Spleen (tissue), 7 donors: ENCODE data around the gene DDX43.
A peak's percentile ranks its signal among the peaks of the same experiment; 100 is the strongest.

Source experiments
- POLR2A ChIP-seq, 3 donors: fragments of 450-650 bp; IDR thresholded peaks; one replicate each; pipeline ENCODE4 v1.5.1; 2017; ENCODE audit warnings: antibody characterized with exemption in 3 of 3, mild to moderate bottlenecking in 1 of 3
- POLR2AphosphoS5 ChIP-seq, 3 donors: sonication (generic); formaldehyde crosslinking; IDR thresholded peaks; one replicate each; pipeline ENCODE4 v1.5.1; 2017; ENCODE audit warnings: antibody characterized with exemption in 3 of 3
- TF ChIP-seq, protein P1 (sequence below), 11 experiments: fragments of 200-600 bp in 7 of 11; fragments of 450-650 bp in 4 of 11; sonication (generic) in 4 of 11; IDR thresholded peaks in 8 of 11; conservative IDR thresholded peaks in 3 of 11; 1 replicate in 7 of 11; 2 replicates in 4 of 11; pipeline versions ENCODE4 v1.4.0 to v1.8.0; 2016 to 2021; ENCODE audit warnings: antibody characterized with exemption in 11 of 11, inconsistent platforms in 4 of 11, mild to moderate bottlenecking in 1 of 11
- donor health status: DM: no; HTN: no; CAD: no; lungs with moderate emphysema.
- donor health status: DM: no; HTN: no; CAD: no.
- donor health status: DM: no; HTN: no; CAD: no.

DNA sequence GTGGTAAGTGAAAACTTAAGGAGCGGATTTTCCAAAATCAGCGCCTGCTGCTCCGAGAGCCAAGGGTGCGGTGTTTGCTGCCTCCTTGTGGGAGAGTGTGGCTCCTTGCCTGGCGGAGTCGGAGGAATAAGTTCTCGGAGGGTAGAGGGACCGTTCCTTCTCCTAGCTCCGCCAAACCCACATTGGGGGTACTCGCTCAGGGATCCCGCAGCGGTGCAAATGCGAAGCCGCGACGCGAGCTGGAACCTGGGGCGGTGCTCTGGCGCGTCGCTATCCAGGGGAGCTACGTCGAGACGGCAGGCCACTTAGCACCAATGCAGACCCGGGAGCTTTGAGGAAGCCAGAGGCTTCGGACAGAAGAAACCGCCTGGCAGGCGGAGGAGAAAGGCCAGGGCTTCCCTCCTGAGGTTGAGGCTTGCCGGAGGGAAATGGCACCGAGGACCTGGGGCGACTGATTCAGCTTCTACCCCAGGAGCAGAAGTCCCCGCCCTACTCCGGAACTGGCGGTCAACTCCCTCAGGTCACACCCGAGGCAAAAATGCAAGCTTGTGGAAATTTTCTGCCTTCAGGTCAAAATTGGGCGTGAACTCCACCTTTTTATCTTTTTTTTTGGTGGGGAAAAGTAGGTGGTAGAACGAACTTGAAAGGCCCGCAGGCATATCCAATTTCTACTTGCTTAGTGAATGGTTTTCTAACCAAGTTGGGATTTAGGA, 5.7 kb upstream of the DDX43 start:
- TF ChIP-seq, protein P1, sequence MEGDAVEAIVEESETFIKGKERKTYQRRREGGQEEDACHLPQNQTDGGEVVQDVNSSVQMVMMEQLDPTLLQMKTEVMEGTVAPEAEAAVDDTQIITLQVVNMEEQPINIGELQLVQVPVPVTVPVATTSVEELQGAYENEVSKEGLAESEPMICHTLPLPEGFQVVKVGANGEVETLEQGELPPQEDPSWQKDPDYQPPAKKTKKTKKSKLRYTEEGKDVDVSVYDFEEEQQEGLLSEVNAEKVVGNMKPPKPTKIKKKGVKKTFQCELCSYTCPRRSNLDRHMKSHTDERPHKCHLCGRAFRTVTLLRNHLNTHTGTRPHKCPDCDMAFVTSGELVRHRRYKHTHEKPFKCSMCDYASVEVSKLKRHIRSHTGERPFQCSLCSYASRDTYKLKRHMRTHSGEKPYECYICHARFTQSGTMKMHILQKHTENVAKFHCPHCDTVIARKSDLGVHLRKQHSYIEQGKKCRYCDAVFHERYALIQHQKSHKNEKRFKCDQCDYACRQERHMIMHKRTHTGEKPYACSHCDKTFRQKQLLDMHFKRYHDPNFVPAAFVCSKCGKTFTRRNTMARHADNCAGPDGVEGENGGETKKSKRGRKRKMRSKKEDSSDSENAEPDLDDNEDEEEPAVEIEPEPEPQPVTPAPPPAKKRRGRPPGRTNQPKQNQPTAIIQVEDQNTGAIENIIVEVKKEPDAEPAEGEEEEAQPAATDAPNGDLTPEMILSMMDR (IDR thresholded peaks at IDR 0.05 in 8 of 11, conservative IDR thresholded peaks at IDR 0.05 in 3 of 11), result peak in 9 of 11 experiments; percentile 12 to 51 (median 39)
- TF ChIP-seq POLR2AphosphoS5 (IDR thresholded peaks at IDR 0.05) (peak in 1 of 3 donors; percentile 38), POLR2A (IDR thresholded peaks at IDR 0.05) (no peak)
